SK-N-SH (cell line): ENCODE results near the gene TEK. TPM values are rescaled to one million over a fixed set of nuclear protein-coding genes. Genes with fewer than 3 reads are reported as not detected.

Experiments used
- CTCF ChIA-PET: fragments of 300-600, 350-600 bp; formaldehyde crosslinking; extraction: SDS; loops from one replicate; lab custom pipeline; 2021; lab: Yijun Ruan, JAX
- POLR2A ChIA-PET: fragments of 350-600 bp; sonication (Branson Sonifier 250); formaldehyde crosslinking; extraction: SDS; loops from one replicate; lab custom pipeline; 2020; ENCODE audit warnings: antibody characterized with exemption, inconsistent platforms; lab: Yijun Ruan, JAX
- DNase-seq: peaks from one replicate; pipeline ENCODE4 v3.0.0; 2012
- H2AFZ ChIP-seq: fragments of 200-600 bp; sonication (generic); 2 replicates; pipeline ENCODE4 v1.8.1; 2016; ENCODE audit warnings: antibody characterized with exemption, mild to moderate bottlenecking, low read depth
- H3F3A ChIP-seq: fragments of 200-600 bp; sonication (generic); replicated peaks from 2 replicates; pipeline ENCODE3; 2016; ENCODE audit warnings: antibody characterized with exemption, mild to moderate bottlenecking; ENCODE audit not compliant: insufficient read depth
- H3K27ac ChIP-seq, 2 experiments: fragments of 200-500 bp in 1 of 2; fragments of 200-600 bp in 1 of 2; sonication (Bioruptor generic) in 1 of 2; sonication (generic), shearing (Covaris generic) in 1 of 2; 2 replicates each; pipeline versions ENCODE4 v1.5.1 to v1.6.1; 2014 to 2016; ENCODE audit warnings: low read depth in 2 of 2, inconsistent platforms in 1 of 2, low read length in 1 of 2, mild to moderate bottlenecking in 1 of 2, mixed read lengths in 1 of 2
- H3K27me3 ChIP-seq: fragments of 200-600 bp; sonication (generic), shearing (Covaris generic); 2 replicates; pipeline ENCODE4 v1.6.1; 2016; ENCODE audit warnings: mixed run types; ENCODE audit not compliant: insufficient read depth
- H3K36me3 ChIP-seq, 2 experiments: fragments of 200-500 bp in 1 of 2; fragments of 200-600 bp in 1 of 2; sonication (Bioruptor generic) in 1 of 2; sonication (generic) in 1 of 2; replicated peaks in 1 of 2; 2 replicates each; pipeline versions ENCODE3 to v1.5.1; 2014 to 2016; ENCODE audit warnings: low read length in 1 of 2, mild to moderate bottlenecking in 1 of 2; ENCODE audit not compliant: insufficient read depth in 2 of 2, control insufficient read depth in 1 of 2
- H3K4me1 ChIP-seq, 2 experiments: fragments of 200-500 bp in 1 of 2; fragments of 200-600 bp in 1 of 2; sonication (Bioruptor generic) in 1 of 2; sonication (generic), shearing (Covaris generic) in 1 of 2; 2 replicates each; pipeline versions ENCODE4 v1.5.1 to v1.6.1; 2014 to 2016; ENCODE audit warnings: low read depth in 1 of 2, low read length in 1 of 2, mixed run types in 1 of 2; ENCODE audit not compliant: insufficient read depth in 2 of 2, control insufficient read depth in 1 of 2
- H3K4me2 ChIP-seq: fragments of 200-600 bp; sonication (generic), shearing (Covaris generic); 2 replicates; pipeline ENCODE4 v1.6.1; 2017; ENCODE audit warnings: mixed run types
- H3K4me3 ChIP-seq, 2 experiments: fragments of 200-500 bp in 1 of 2; fragments of 200-600 bp in 1 of 2; sonication (Bioruptor generic) in 1 of 2; sonication (generic), shearing (Covaris generic) in 1 of 2; 2 replicates each; pipeline versions ENCODE4 v1.5.1 to v1.8.1; 2014 to 2016; ENCODE audit warnings: low read depth in 2 of 2, inconsistent platforms in 1 of 2, low read length in 1 of 2, mild to moderate bottlenecking in 1 of 2, mixed read lengths in 1 of 2, moderate library complexity in 1 of 2
- H3K79me2 ChIP-seq: fragments of 200-600 bp; sonication (generic); 2 replicates; pipeline ENCODE4 v1.8.1; 2017; ENCODE audit warnings: mild to moderate bottlenecking; ENCODE audit not compliant: insufficient read depth
- H3K9ac ChIP-seq: fragments of 200-600 bp; sonication (generic); 2 replicates; pipeline ENCODE4 v1.6.1; 2017; ENCODE audit warnings: mixed run types
- H3K9me2 ChIP-seq: fragments of 200-600 bp; sonication (generic); 2 replicates; pipeline ENCODE4 v1.6.1; 2017; ENCODE audit warnings: mixed run types
- H3K9me3 ChIP-seq: fragments of 200-600 bp; sonication (generic); 2 replicates; pipeline ENCODE4 v1.6.1; 2017; ENCODE audit warnings: mixed run types, mild to moderate bottlenecking, moderate library complexity
- H4K20me1 ChIP-seq: fragments of 200-600 bp; sonication (generic); 2 replicates; pipeline ENCODE4 v1.6.1; 2017; ENCODE audit warnings: mild to moderate bottlenecking, mixed run types; ENCODE audit not compliant: insufficient read depth
- CTCF ChIP-seq: fragments of 200-600 bp; sonication (generic); IDR thresholded peaks from 2 replicates; pipeline ENCODE4 v1.6.1; 2017; ENCODE audit warnings: antibody characterized with exemption, mild to moderate bottlenecking, moderate library complexity
- ELF1 ChIP-seq: IDR thresholded peaks from 2 replicates; pipeline ENCODE4 v1.4.0; 2012
- EP300 ChIP-seq, 2 experiments: IDR thresholded peaks; 2 replicates each; pipeline versions ENCODE4 v1.4.0 to v1.6.1; 2012; ENCODE audit warnings: borderline replicate concordance in 1 of 2, low read depth in 1 of 2, low read length in 1 of 2
- EZH2phosphoT487 ChIP-seq: fragments of 200-600 bp; sonication (generic); IDR thresholded peaks from 2 replicates; pipeline ENCODE4 v1.6.1; 2017; ENCODE audit warnings: low read depth, mixed run types, mild to moderate bottlenecking, antibody characterized with exemption, moderate library complexity, borderline replicate concordance
- FOXM1 ChIP-seq: IDR thresholded peaks from 2 replicates; pipeline ENCODE4 v1.4.0; 2012; ENCODE audit warnings: low read depth, mild to moderate bottlenecking
- JUND ChIP-seq: IDR thresholded peaks from 2 replicates; pipeline ENCODE4 v1.4.0; 2012
- MAX ChIP-seq: IDR thresholded peaks from 2 replicates; pipeline ENCODE4 v1.4.0; 2012; ENCODE audit warnings: low read depth
- MEF2A ChIP-seq: IDR thresholded peaks from 2 replicates; pipeline ENCODE4 v1.4.0; 2012; ENCODE audit warnings: low read depth, borderline replicate concordance
- MXI1 ChIP-seq: IDR thresholded peaks from 2 replicates; pipeline ENCODE4 v1.6.1; 2012; ENCODE audit warnings: mild to moderate bottlenecking, low read depth, low read length, improper control_type of control experiment
- NFIC ChIP-seq: IDR thresholded peaks from 2 replicates; pipeline ENCODE4 v1.4.0; 2012; ENCODE audit warnings: borderline replicate concordance
- NRF1 ChIP-seq: IDR thresholded peaks from 2 replicates; pipeline ENCODE4 v1.6.1; 2012; ENCODE audit warnings: low read depth, mild to moderate bottlenecking, low read length
- RAD21 ChIP-seq: IDR thresholded peaks from 2 replicates; pipeline ENCODE4 v1.6.1; 2012; ENCODE audit warnings: mild to moderate bottlenecking, low read length
- RCOR1 ChIP-seq: fragments of 150-350 bp; IDR thresholded peaks from 2 replicates; pipeline ENCODE4 v1.6.1; 2017; ENCODE audit warnings: antibody characterized with exemption, low read length
- RXRA ChIP-seq: IDR thresholded peaks from 2 replicates; pipeline ENCODE4 v1.4.0; 2012; ENCODE audit warnings: low read depth, mild to moderate bottlenecking, borderline replicate concordance
- SIN3A ChIP-seq: IDR thresholded peaks from 2 replicates; pipeline ENCODE4 v1.6.1; 2012; ENCODE audit warnings: low read depth, mild to moderate bottlenecking, low read length, moderate library complexity, borderline replicate concordance
- TEAD4 ChIP-seq: IDR thresholded peaks from 2 replicates; pipeline ENCODE4 v1.4.0; 2012; ENCODE audit warnings: mild to moderate bottlenecking, borderline replicate concordance; ENCODE audit not compliant: insufficient read depth
- USF1 ChIP-seq: IDR thresholded peaks from 2 replicates; pipeline ENCODE4 v1.4.0; 2012; ENCODE audit warnings: low read depth, borderline replicate concordance
- USF2 ChIP-seq: fragments of 150-350 bp; IDR thresholded peaks from 2 replicates; pipeline ENCODE4 v1.6.1; 2017; ENCODE audit warnings: antibody characterized with exemption, low read length, low read depth, borderline replicate concordance
- YY1 ChIP-seq: IDR thresholded peaks from 2 replicates; pipeline ENCODE4 v1.4.0; 2012; ENCODE audit warnings: low read depth, mild to moderate bottlenecking
- whole genome bisulfite sequencing: methylation state at CpG from one replicate; pipeline ENCODE4 v1.1.6; 2017; ENCODE audit warnings: low lambda C conversion rate; 5-methylcytosine and 5-hydroxymethylcytosine counted together
- polyA plus RNA-seq, 3 experiments: library from polyadenylated mRNA; depleted of rRNA; stranded (reverse); fragments of >200 nt; gene quantifications; 2 replicates each; pipeline ENCODE4 v1.2.3, GENCODE V29; 2012

The TEK gene
- polyA plus RNA-seq, 1 of the 3 experiments (the other 2 are of a cell fraction): 0.03 TPM

GRCh38 chr9:27258662-27259061 is 149.6 kb downstream of the TEK start:
- no peak for TF ChIP-seq USF1
- no peak for TF ChIP-seq MEF2A
- TF ChIP-seq NFIC: no peak
- TF ChIP-seq NRF1: no peak
- TF ChIP-seq SIN3A: no peak
- no peak for TF ChIP-seq EP300 (IDR thresholded peaks at IDR 0.05; ENCODE audit: borderline replicate concordance in 1 of 2, low read depth in 1 of 2, low read length in 1 of 2)
- TF ChIP-seq RXRA: no peak
- no peak for TF ChIP-seq TEAD4
- no peak for TF ChIP-seq USF2
- no peak for TF ChIP-seq CTCF
- no peaks in the 10 kb centered on the region for H3K9me2 ChIP-seq
- ChIA-PET CTCF (interaction anchor here (0.5 to 3.8 kb wide), 3 partner anchors 10 to 147 kb away, joined by 3 to 20 read pairs (median 11); no protein-coding TSS in a partner anchor), POLR2A (no interaction called here)
- H2AFZ ChIP-seq: no peak overlapping the region
- no peak for DNase-seq
- H3K9me3 ChIP-seq: no peaks in the 10 kb centered on the region
- no peaks in the 10 kb centered on the region for H3K79me2 ChIP-seq
- no peaks in the 10 kb centered on the region for H4K20me1 ChIP-seq
- no peak overlapping the region for H3K9ac ChIP-seq
- H3F3A ChIP-seq: no peaks in the 10 kb centered on the region
- H3K4me2 ChIP-seq: no peak overlapping the region
- H3K4me3 ChIP-seq: no peak overlapping the region
- H3K27ac ChIP-seq: no peak overlapping the region
- no peaks in the 10 kb centered on the region for H3K4me1 ChIP-seq
- no peaks in the 10 kb centered on the region for H3K27me3 ChIP-seq
- WGBS: 63% methylated on average over 7 of the region's 7 CpGs
- H3K36me3 ChIP-seq: no peaks in the 10 kb centered on the region

GRCh38 chr9:27260789-27261516 is 151.9 kb downstream of the TEK start:
- no peaks in the 10 kb centered on the region for H3F3A ChIP-seq
- H4K20me1 ChIP-seq: no peaks in the 10 kb centered on the region
- no peaks in the 10 kb centered on the region for H3K36me3 ChIP-seq
- H2AFZ ChIP-seq: no peak overlapping the region
- no peaks in the 10 kb centered on the region for H3K4me1 ChIP-seq
- CTCF ChIA-PET: interaction anchor here (0.6 to 3.8 kb wide), 3 partner anchors 15 to 134 kb away, joined by 3 to 20 read pairs (median 5); no protein-coding TSS in a partner anchor
- no peak overlapping the region for H3K27ac ChIP-seq
- no peak for DNase-seq
- no peaks in the 10 kb centered on the region for H3K9me2 ChIP-seq
- no peak overlapping the region for H3K9ac ChIP-seq
- no peaks in the 10 kb centered on the region for H3K9me3 ChIP-seq
- WGBS: 33% methylated on average over 8 of the region's 8 CpGs
- POLR2A ChIA-PET: no interaction called here
- H3K27me3 ChIP-seq: no peaks in the 10 kb centered on the region
- H3K4me2 ChIP-seq: no peak overlapping the region
- no peaks in the 10 kb centered on the region for H3K79me2 ChIP-seq
- H3K4me3 ChIP-seq: no peak overlapping the region
- TF ChIP-seq EZH2phosphoT487: no peak
- TF ChIP-seq USF1: no peak
- TF ChIP-seq RAD21: no peak
- no peak for TF ChIP-seq SIN3A
- TF ChIP-seq NRF1: no peak
- no peak for TF ChIP-seq RCOR1
- TF ChIP-seq MAX: no peak
- no peak for TF ChIP-seq MXI1
- no peak for TF ChIP-seq FOXM1
- TF ChIP-seq JUND: no peak
- TF ChIP-seq RXRA: no peak
- no peak for TF ChIP-seq ELF1
- TF ChIP-seq YY1: no peak
- TF ChIP-seq CTCF: no peak
